HCT116 (cell line): Measurements from ENCODE around the gene CXCR6. TPM values are rescaled to one million over a fixed set of nuclear protein-coding genes. Genes with fewer than 3 reads are reported as not detected.

Experiments
- ATAC-seq: fragments of 200-7000 bp; cut with Tn5 transposase; 2 replicates; pipeline ENCODE4 v1.9.1; 2020; ENCODE audit warnings: mild to moderate bottlenecking, moderate library complexity
- BruUV-seq: library from RNA; stranded (reverse); fragments of 400-500 nt; replicated peaks from 2 replicates; lab custom pipeline; 2021; lab: Mats Ljungman, UMichigan
- CTCF ChIA-PET: fragments of 300-600 bp; sonication (Branson Sonifier 250); formaldehyde crosslinking; loops from one replicate; lab custom pipeline; 2021; ENCODE audit warnings: antibody characterized with exemption; lab: Charles Lee
- POLR2A ChIA-PET: fragments of 300-600, 350-600 bp; sonication (Branson Sonifier 250); formaldehyde crosslinking; loops from one replicate; lab custom pipeline; 2021; ENCODE audit warnings: antibody characterized with exemption; lab: Charles Lee
- RAD21 ChIA-PET, 2 experiments: fragments of 300-600 bp; sonication (Branson Sonifier 250); formaldehyde crosslinking; loops; one replicate each; lab custom pipeline; 2023; ENCODE audit warnings: low total read pairs in 2 of 2; ENCODE audit not compliant: uncharacterized antibody in 2 of 2, unreplicated experiment in 2 of 2, low non-redundant PET in 1 of 2; lab: Charles Lee
- DNase-seq: peaks from one replicate; pipeline ENCODE4 v3.0.0-alpha.2; 2010; ENCODE audit warnings: low read depth, low spot score
- H2AFZ ChIP-seq: fragments of 200-600 bp; shearing (Covaris generic), sonication (generic); 2 replicates; pipeline ENCODE4 v1.6.1; 2017; ENCODE audit warnings: low read depth, mixed run types, mixed read lengths, antibody characterized with exemption, low read length; ENCODE audit not compliant: poor library complexity, severe bottlenecking
- H3K27ac ChIP-seq: 2 replicates; pipeline ENCODE4 v1.5.1; 2012; ENCODE audit warnings: low read depth, low read length
- H3K27me3 ChIP-seq: fragments of 200-600 bp; sonication (generic); 2 replicates; pipeline ENCODE4 v1.6.1; 2016; ENCODE audit warnings: mixed run types, low read length, mixed read lengths; ENCODE audit not compliant: insufficient read depth
- H3K36me3 ChIP-seq, 2 experiments: fragments of 200-500 bp in 1 of 2; fragments of 200-600 bp in 1 of 2; sonication (Bioruptor generic) in 1 of 2; sonication (generic) in 1 of 2; 2 replicates each; pipeline versions ENCODE4 v1.5.1 to v1.6.1; 2014 to 2016; ENCODE audit warnings: low read length in 2 of 2, inconsistent platforms in 1 of 2, mixed read lengths in 1 of 2, mixed run types in 1 of 2; ENCODE audit not compliant: insufficient read depth in 2 of 2, control insufficient read depth in 1 of 2
- H3K4me1 ChIP-seq, 2 experiments: fragments of 200-600 bp in 1 of 2; sonication (generic) in 1 of 2; 2 replicates each; pipeline versions ENCODE4 v1.5.1 to v1.6.1; 2012 to 2017; ENCODE audit warnings: low read length in 2 of 2, inconsistent platforms in 1 of 2, mild to moderate bottlenecking in 1 of 2, mixed read lengths in 1 of 2, mixed run types in 1 of 2, moderate library complexity in 1 of 2; ENCODE audit not compliant: insufficient read depth in 2 of 2, control insufficient read depth in 1 of 2
- H3K4me2 ChIP-seq: fragments of 200-600 bp; sonication (generic); 2 replicates; pipeline ENCODE4 v1.6.1; 2017; ENCODE audit warnings: mixed run types, low read length, mixed read lengths
- H3K4me3 ChIP-seq, 2 experiments: fragments of 200-600 bp in 1 of 2; sonication (generic) in 1 of 2; replicated peaks in 1 of 2; 2 replicates each; pipeline ENCODE4 v1.5.1; 2011 to 2016; ENCODE audit warnings: low read length in 2 of 2, control low read depth in 1 of 2, low read depth in 1 of 2, mild to moderate bottlenecking in 1 of 2, mixed read lengths in 1 of 2, mixed run types in 1 of 2
- H3K79me2 ChIP-seq: fragments of 200-600 bp; sonication (generic); 2 replicates; pipeline ENCODE4 v1.6.1; 2017; ENCODE audit warnings: mild to moderate bottlenecking, mixed run types, low read length, moderate library complexity, mixed read lengths; ENCODE audit not compliant: insufficient read depth
- H3K9ac ChIP-seq: fragments of 200-600 bp; sonication (generic); 2 replicates; pipeline ENCODE4 v1.6.1; 2016; ENCODE audit warnings: low read length, mixed read lengths
- H3K9me2 ChIP-seq: fragments of 200-600 bp; sonication (generic), shearing (Covaris generic); 2 replicates; pipeline ENCODE4 v1.6.1; 2017; ENCODE audit warnings: mixed run types, mild to moderate bottlenecking, moderate library complexity; ENCODE audit not compliant: insufficient read depth
- H3K9me3 ChIP-seq, 2 experiments: fragments of 200-500 bp in 1 of 2; fragments of 200-600 bp in 1 of 2; sonication (Bioruptor generic) in 1 of 2; sonication (generic) in 1 of 2; 2 replicates each; pipeline ENCODE4 v1.6.1; 2014 to 2017; ENCODE audit warnings: low read length in 2 of 2, mixed read lengths in 2 of 2, inconsistent platforms in 1 of 2, low read depth in 1 of 2, mild to moderate bottlenecking in 1 of 2, mixed run types in 1 of 2, moderate library complexity in 1 of 2; ENCODE audit not compliant: control insufficient read depth in 1 of 2, insufficient read depth in 1 of 2
- H4K20me1 ChIP-seq: fragments of 200-600 bp; sonication (generic), shearing (Covaris generic); 2 replicates; pipeline ENCODE4 v1.6.1; 2017; ENCODE audit warnings: mixed run types, mild to moderate bottlenecking, moderate library complexity; ENCODE audit not compliant: insufficient read depth
- CBX3 ChIP-seq: IDR thresholded peaks from 2 replicates; pipeline ENCODE4 v1.6.1; 2012; ENCODE audit warnings: low read depth
- CEBPB ChIP-seq: IDR thresholded peaks from 2 replicates; pipeline ENCODE4 v1.6.1; 2012; ENCODE audit warnings: low read depth
- EZH2phosphoT487 ChIP-seq: fragments of 200-600 bp; IDR thresholded peaks from 2 replicates; pipeline ENCODE4 v1.6.1; 2018; ENCODE audit warnings: antibody characterized with exemption, borderline replicate concordance
- POLR2A ChIP-seq: IDR thresholded peaks from 2 replicates; pipeline ENCODE4 v1.7.0; 2011; ENCODE audit warnings: borderline replicate concordance; ENCODE audit not compliant: insufficient read depth, insufficient read length; ENCODE audit errors: extremely low read depth
- RAD21 ChIP-seq: IDR thresholded peaks from 2 replicates; pipeline ENCODE4 v1.6.1; 2012; ENCODE audit warnings: low read depth, mild to moderate bottlenecking
- REST ChIP-seq: IDR thresholded peaks from 2 replicates; pipeline ENCODE4 v1.6.1; 2012; ENCODE audit warnings: low read depth
- SP1 ChIP-seq: IDR thresholded peaks from 2 replicates; pipeline ENCODE4 v1.6.1; 2012; ENCODE audit warnings: low read depth
- TCF7L2 ChIP-seq: IDR thresholded peaks from 2 replicates; pipeline ENCODE4 v1.7.0; 2011; ENCODE audit warnings: borderline replicate concordance, inconsistent platforms; ENCODE audit not compliant: insufficient read depth, insufficient read length; ENCODE audit errors: extremely low read depth
- ZFX ChIP-seq: fragments of 450-650 bp; IDR thresholded peaks from 2 replicates; pipeline ENCODE4 v1.6.1; 2017
- intact Hi-C: fragments of 100-400 bp; cut with micrococcal nuclease; formaldehyde crosslinking; loops from 2 replicates; pipeline ENCODE4 v1.10.0; 2022
- total RNA-seq: library from RNA; stranded (reverse); gene quantifications from one replicate; pipeline ENCODE4 v1.2.1, GENCODE V29; 2021; ENCODE audit not compliant: unreplicated experiment

CXCR6 gene
- total RNA-seq, 1 experiment from 2014 or later: not detected

- CTCF ChIA-PET: no interaction called here
- Histone ChIP-seq H3K9me2 (no peaks in the 10 kb centered on the region), H3K9me3 (no peaks in the 10 kb centered on the region), H3K4me2 (no peak overlapping the region), H3K36me3 (peaks cover 35% of the 10 kb centered on the region in 2 experiments), H3K79me2 (no peaks in the 10 kb centered on the region), H3K4me3 (no peak overlapping the region), H4K20me1 (no peaks in the 10 kb centered on the region), H3K9ac (no peak overlapping the region), H2AFZ (no peak overlapping the region), H3K27me3 (no peaks in the 10 kb centered on the region), H3K4me1 (no peaks in the 10 kb centered on the region), H3K27ac (no peak overlapping the region)
- ATAC-seq (no peak), DNase-seq (no peak)
- no peak for TF ChIP-seq REST
- TF ChIP-seq ZFX: no peak
- TF ChIP-seq POLR2A: no peak
- no peak for TF ChIP-seq SP1
- no peak for TF ChIP-seq CEBPB
- no peak for TF ChIP-seq RAD21
- no peak for TF ChIP-seq CBX3
- no peak for TF ChIP-seq EZH2phosphoT487
- no peak for TF ChIP-seq TCF7L2
- RAD21 ChIA-PET: no interaction called here
- POLR2A ChIA-PET: no interaction called here
- BruUV-seq: no TSS peak
- intact Hi-C loops: no loop called here
Measured at GRCh38 chr3:45962033-45962432, 18.8 kb downstream of the CXCR6 start.
